ENCODE data around the gene ATN1.

The ATN1 gene

DNA sequence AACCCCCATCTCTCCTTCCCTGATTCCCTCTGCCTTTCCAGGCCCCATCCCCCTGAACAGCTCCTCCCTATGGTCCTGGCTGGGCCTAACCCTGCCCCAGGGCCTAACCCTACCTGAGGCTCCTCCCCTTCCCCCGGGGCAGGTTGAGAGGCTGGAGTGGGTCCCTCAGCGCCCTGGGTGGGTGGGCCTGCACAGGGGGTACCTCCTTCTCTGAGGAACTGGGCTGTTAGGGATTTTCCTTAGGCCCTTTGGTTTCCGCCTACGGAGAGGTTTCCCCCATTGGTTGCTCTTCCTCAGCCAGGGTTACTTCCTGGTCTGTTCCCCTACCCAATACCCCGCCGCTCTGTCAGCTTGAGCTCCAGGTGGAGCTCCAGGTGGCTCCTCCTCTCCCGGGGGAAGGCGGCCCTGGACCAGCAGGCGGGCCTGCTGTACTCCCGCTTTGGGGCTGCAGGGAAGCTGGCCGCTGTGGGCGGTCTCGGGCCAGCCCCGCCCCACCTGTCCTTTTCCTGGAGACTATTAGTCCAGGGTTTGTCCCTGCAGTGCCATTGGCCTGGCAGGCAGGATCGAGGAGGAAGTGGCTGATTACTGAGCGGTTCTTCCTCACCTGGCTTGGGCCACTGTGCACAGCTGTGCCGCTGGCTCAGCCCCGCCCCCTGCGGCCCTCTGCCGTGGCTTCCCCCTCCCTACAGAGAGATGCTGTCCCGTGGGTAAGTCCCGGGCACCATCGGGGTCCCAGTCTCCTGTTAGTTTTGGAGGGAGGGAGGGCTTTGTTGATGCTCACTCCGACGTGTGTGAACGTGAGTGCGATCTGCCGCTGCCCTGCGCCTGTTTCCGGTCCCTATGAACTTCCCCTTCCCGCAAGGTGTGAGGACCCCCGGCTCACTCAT lies 18.5 kb downstream of the ATN1 start:
- DNase-seq: peak; percentile 99

- no peak for DNase-seq
These were observed 19.2 kb downstream of the ATN1 start for GRCh38 chr12:6946920-6947374.

- no peak for DNase-seq
These were observed 19.9 kb downstream of the ATN1 start for GRCh38 chr12:6947615-6948014.

DNA sequence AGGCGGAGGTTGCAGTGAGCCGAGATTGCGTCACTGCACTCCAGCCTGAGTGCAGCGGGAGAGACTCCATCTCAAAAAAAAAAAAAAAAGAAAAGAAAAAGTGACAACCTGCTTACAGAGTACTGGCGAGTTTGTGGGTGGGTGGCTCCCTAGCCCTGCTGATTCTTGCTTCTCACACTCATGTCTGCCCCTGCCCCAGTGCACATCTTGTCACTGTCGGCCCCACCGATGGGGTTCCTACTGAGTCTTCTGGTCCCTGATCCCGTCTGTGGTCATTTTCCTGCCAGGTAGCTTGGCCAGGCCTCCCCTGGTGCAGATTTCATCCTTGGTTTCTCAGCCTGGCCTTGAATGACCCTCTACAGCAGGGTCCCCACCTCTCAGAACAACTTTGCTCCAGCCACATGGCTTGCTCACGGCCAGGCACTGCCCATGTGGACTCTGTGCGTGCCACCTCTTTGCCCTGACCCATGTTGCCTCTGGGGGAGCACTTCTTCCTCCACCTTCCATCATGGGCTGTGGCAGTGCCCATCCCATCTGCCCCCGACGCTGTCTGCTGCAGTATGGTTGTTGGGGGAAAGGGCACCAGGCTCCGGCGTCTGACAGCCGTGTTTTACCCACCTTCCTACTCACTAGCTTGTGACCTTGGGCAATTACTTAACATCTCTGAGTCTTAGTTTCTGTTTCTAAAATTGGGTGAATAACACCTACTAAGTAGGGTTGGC lies 21.3 kb downstream of the ATN1 start:
- no peak for DNase-seq

GRCh38 chr12:6950401-6950801 lies 22.6 kb downstream of the ATN1 start:
- no peak for DNase-seq

DNA sequence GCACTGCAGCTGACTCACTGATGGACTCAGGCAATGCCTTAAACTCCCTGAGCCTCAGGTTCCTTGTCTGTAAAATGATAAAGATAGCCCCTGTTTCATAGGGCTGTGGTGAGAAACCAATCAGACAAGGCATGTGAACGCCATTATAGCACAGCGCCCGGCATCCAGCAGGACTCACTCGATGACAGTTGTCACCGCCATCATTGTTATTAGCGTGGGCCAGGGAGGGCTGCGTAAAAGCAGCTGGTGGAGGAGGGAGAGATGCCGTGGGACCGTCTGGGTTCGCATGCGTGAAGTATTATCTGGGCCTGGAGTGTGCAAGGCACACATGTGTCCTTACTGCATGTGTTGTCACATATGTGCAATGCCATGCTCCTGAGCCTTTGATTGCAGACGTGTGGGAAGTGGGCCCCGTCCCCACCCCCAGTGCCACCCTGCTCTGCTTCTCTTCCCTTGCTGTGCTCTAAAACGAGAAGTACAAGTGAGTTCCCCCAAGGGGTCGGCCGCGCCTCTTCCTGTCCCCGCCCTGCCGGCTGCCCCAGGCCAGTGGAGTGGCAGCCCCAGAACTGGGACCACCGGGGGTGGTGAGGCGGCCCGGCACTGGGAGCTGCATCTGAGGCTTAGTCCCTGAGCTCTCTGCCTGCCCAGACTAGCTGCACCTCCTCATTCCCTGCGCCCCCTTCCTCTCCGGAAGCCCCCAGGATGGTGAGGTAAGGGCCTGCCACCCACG lies 23.2 kb downstream of the ATN1 start, which contains the start of gene PTPN6:
PTPN6 (plus strand) TSS at position 546 of the 730 bp plus-strand sequence; CDS start at position 703, 157 bp downstream.
- DNase-seq: no peak

DNA sequence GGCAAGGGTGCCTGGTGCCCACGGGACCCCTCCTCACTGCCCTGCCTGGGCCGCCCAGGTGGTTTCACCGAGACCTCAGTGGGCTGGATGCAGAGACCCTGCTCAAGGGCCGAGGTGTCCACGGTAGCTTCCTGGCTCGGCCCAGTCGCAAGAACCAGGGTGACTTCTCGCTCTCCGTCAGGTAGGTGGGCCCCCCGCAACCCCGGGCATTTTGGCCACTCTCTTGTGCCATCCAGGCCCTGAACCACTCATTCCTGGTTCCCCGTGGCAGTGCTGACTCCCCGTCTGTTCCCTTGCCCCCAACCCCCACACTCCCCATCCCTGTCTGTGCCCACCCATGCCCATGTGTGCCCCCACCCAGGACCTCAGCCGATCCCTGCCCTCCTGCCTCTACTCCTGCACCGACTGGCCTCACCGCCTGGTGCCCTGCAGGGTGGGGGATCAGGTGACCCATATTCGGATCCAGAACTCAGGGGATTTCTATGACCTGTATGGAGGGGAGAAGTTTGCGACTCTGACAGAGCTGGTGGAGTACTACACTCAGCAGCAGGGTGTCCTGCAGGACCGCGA lies 23.9 kb downstream of the ATN1 start:
- DNase-seq: no peak

- no peak for DNase-seq
These were observed 24.5 kb downstream of the ATN1 start for GRCh38 chr12:6952121-6952862.

DNA sequence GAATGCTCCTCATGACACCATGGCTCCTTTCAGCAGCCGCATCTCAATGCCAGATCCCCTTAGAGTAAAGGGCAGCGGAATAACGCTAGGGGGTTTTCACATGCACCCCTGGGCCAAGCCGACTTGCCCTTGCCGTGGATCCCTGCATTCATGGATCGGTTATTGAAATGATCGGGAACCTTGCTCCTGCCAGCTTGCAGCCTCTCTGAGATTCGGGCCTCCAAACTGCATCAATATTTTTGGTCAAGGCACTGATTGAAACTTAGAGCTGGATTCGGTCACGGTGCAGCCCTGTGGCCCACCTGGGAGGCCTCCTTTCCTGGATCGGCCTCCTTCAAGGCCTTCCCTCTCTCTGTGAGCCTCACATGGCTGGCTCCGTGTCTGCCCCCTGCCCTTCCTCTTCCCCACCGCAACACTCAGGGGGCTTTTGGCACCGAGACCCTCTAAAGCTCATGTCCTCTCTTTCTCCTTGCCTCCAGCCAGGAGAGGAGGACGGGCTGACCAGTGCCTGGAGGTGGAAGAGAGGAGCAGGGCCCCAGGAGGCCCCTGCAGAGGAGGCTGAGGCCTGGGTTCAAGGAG lies 25.2 kb downstream of the ATN1 start:
- no peak for DNase-seq

- DNase-seq: no peak
These were observed 25.9 kb downstream of the ATN1 start for GRCh38 chr12:6953442-6954315.

GRCh38 chr12:6954316-6955107 lies 26.8 kb downstream of the ATN1 start:
- DNase-seq: no peak

DNA sequence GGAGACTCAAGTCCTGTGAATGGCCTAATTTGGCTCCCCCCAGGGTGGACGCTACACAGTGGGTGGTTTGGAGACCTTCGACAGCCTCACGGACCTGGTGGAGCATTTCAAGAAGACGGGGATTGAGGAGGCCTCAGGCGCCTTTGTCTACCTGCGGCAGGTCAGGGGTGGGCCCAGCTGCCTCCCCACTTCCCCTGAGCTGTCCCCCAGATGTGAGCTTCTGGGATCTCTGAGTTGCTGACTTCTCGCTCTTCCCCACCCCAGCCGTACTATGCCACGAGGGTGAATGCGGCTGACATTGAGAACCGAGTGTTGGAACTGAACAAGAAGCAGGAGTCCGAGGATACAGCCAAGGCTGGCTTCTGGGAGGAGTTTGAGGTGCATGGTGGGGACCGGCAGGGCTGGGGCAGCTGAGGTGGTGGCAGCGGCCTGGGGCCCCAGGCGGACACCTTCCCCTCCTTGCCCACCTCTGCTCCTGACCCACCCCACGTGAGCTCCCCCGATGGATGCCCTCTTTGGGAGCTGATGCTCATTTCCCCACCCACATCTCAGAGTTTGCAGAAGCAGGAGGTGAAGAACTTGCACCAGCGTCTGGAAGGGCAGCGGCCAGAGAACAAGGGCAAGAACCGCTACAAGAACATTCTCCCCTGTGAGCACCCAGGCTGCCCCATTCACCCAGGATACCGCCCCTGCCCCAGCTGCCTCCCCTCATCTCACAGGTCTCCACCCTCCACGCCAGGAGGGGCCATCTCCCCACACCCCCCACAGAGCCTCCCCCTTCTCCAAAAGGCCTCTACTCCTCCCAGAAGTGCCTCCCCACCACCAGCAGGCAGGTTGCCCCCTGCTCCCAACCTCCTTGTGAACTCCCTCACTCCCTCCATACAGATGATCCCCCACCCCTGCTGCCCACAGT lies 27.6 kb downstream of the ATN1 start:
- no peak for DNase-seq

DNA sequence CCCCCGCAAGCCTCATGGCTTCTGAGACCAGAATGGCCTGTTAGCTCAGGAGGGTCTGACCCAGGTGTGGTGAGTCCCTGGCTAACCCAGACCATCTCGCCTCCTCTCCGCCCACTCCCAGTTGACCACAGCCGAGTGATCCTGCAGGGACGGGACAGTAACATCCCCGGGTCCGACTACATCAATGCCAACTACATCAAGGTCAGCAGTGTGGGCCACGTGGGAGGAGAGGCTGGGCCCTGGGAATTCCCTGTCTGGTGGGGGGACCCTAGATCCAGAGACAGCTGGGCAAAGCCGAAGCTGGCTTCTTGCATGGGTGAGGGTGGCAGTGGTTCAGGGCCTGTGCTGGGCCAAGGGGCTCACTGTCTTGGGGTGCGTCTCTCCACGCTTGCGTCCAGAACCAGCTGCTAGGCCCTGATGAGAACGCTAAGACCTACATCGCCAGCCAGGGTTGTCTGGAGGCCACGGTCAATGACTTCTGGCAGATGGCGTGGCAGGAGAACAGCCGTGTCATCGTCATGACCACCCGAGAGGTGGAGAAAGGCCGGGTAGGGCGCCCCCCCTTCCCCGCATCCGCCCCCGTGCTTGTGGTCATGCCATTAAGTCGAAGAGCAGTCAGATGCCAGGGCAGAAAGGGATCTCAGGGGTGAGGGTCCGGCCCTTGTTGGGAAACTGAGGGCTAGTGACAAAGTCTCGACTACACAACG lies 28.4 kb downstream of the ATN1 start:
- no peak for DNase-seq

GRCh38 chr12:6957151-6957701 lies 29.5 kb downstream of the ATN1 start:
- no peak for DNase-seq

DNA sequence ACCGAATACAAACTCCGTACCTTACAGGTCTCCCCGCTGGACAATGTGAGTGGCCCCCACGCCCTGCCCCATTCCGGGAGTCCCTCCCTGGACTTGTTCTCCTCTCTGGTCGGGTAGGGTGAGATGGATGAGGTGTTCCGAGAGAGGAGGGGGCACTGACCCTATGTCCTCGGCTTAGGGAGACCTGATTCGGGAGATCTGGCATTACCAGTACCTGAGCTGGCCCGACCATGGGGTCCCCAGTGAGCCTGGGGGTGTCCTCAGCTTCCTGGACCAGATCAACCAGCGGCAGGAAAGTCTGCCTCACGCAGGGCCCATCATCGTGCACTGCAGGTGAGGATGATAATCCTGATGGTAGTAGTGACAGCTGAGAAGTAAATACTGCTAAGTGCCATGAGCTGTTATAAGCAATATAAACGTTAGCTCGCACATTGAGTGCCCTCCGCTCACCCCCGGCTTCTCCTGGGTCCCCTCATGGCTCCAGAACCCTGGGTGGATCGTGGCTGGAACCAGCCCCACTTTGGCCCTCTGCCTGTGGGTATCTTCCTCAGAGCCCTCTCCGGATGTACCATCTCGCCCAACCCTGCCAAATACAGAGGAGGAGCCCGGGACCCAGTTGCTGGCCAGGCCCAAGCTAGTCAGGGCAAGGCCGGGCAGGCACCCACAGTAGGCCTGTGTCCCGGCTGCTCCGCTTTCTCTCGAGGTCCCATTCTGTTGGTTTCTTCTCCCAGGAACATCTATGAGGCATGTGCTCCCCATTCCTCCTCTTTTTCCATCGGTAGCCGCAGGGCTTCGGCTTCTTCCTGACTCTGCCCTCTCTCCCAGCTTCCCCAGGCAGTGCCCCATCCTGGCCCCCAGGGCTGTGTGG lies 30.2 kb downstream of the ATN1 start:
- DNase-seq: no peak

DNA sequence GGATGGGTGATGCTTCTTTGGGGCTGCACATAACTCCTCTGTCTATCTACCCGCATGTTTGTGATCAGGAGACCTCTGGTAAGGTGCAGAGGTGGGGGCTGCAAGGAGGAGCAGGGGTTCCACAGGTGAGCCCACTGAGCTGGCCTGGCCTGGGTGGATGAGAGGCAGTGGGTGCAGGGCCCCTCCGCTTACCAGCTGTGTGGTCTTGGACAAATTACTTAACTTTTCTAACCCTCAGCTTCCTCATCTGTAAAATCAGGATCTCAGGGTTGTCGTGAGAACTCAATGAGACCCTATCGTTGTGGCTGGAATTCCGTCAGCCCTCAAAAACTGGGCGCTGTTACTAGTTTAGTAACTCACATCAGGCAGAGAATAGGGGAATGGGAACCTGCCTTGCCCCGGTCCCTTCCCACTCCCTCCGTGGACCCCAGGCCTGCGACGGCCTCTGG lies 30.9 kb downstream of the ATN1 start:
- no peak for DNase-seq
